CD14-positive monocyte (primary cell): ENCODE data around the gene LRRC4C. TPM values are rescaled to one million over a fixed set of nuclear protein-coding genes. Genes with fewer than 3 reads are reported as not detected.

Experiments
- DNase-seq, 3 donors: peaks; one replicate each; pipeline ENCODE4 v3.0.0-alpha.2; 2011 to 2022
- H2AFZ ChIP-seq: 2 replicates; pipeline ENCODE4 v1.6.0; 2012; ENCODE audit warnings: mild to moderate bottlenecking, low read depth, low read length, inconsistent platforms; ENCODE audit not compliant: insufficient read depth, poor library complexity, severe bottlenecking
- H3K27ac ChIP-seq, 2 donors: 1 replicate in 1 of 2; 2 replicates in 1 of 2; pipeline ENCODE4 v1.5.1; 2012 to 2013; ENCODE audit warnings: low read length in 2 of 2, control low read depth in 1 of 2, inconsistent platforms in 1 of 2, low read depth in 1 of 2, mild to moderate bottlenecking in 1 of 2
- H3K27me3 ChIP-seq, 2 donors: one replicate each; pipeline versions ENCODE4 v1.6.0 to v1.6.1; 2011 to 2013; ENCODE audit warnings: low read length in 2 of 2; ENCODE audit not compliant: control insufficient read depth in 2 of 2, insufficient read depth in 2 of 2
- H3K36me3 ChIP-seq, 2 donors: replicated peaks in 1 of 2; 1 replicate in 1 of 2; 2 replicates in 1 of 2; pipeline versions ENCODE4 v1.5.1 to v1.6.1; 2012 to 2013; ENCODE audit warnings: low read length in 2 of 2, control low read depth in 1 of 2, inconsistent platforms in 1 of 2, mild to moderate bottlenecking in 1 of 2; ENCODE audit not compliant: insufficient read depth in 2 of 2, control insufficient read depth in 1 of 2
- H3K4me1 ChIP-seq, 2 donors: 1 replicate in 1 of 2; 2 replicates in 1 of 2; pipeline versions ENCODE4 v1.5.1 to v1.6.1; 2012 to 2013; ENCODE audit warnings: low read length in 2 of 2, control low read depth in 1 of 2, inconsistent platforms in 1 of 2, mild to moderate bottlenecking in 1 of 2, moderate library complexity in 1 of 2; ENCODE audit not compliant: insufficient read depth in 2 of 2, control insufficient read depth in 1 of 2
- H3K4me2 ChIP-seq: replicated peaks from 2 replicates; pipeline ENCODE3; 2012; ENCODE audit warnings: low read length, moderate library complexity, mild to moderate bottlenecking; ENCODE audit not compliant: poor library complexity, severe bottlenecking; ENCODE audit errors: extremely low read depth
- H3K4me3 ChIP-seq, 3 experiments: fragments of 200-600 bp in 1 of 3; sonication (generic) in 1 of 3; replicated peaks in 1 of 3; 1 replicate in 2 of 3; 2 replicates in 1 of 3; pipeline ENCODE4 v1.5.1; 2011 to 2013; ENCODE audit warnings: low read length in 3 of 3, mild to moderate bottlenecking in 3 of 3, control low read depth in 2 of 3, low read depth in 2 of 3, inconsistent platforms in 1 of 3, moderate library complexity in 1 of 3
- H3K79me2 ChIP-seq: 2 replicates; pipeline ENCODE4 v1.6.0; 2012; ENCODE audit warnings: mild to moderate bottlenecking, control low read depth, inconsistent platforms, low read length, moderate library complexity; ENCODE audit not compliant: insufficient read depth
- H3K9ac ChIP-seq: 2 replicates; pipeline ENCODE4 v1.6.0; 2017; ENCODE audit warnings: low read length, mild to moderate bottlenecking; ENCODE audit not compliant: insufficient read depth, poor library complexity, severe bottlenecking
- H3K9me3 ChIP-seq, 2 donors: replicated peaks in 1 of 2; 1 replicate in 1 of 2; 2 replicates in 1 of 2; pipeline versions ENCODE4 v1.5.1 to v1.6.1; 2012 to 2013; ENCODE audit warnings: low read length in 2 of 2, control low read depth in 1 of 2; ENCODE audit not compliant: control insufficient read depth in 1 of 2, insufficient read depth in 1 of 2
- H4K20me1 ChIP-seq: 2 replicates; pipeline ENCODE4 v1.6.0; 2012; ENCODE audit warnings: mild to moderate bottlenecking, low read length, control low read depth, moderate library complexity; ENCODE audit not compliant: insufficient read depth
- H3K27ac Mint-ChIP-seq, 7 donors: one replicate each; pipeline ENCODE4 v1.8.0; 2020; ENCODE audit warnings: mild to moderate bottlenecking in 7 of 7, mixed read lengths in 7 of 7, moderate library complexity in 6 of 7, inconsistent platforms in 2 of 7
- H3K27me3 Mint-ChIP-seq, 3 donors: one replicate each; pipeline ENCODE4 v1.8.0; 2021 to 2022; ENCODE audit warnings: low read depth in 3 of 3, mild to moderate bottlenecking in 3 of 3, mixed read lengths in 3 of 3, moderate library complexity in 3 of 3, inconsistent platforms in 1 of 3
- H3K36me3 Mint-ChIP-seq, 2 donors: one replicate each; pipeline ENCODE4 v1.8.0; 2020; ENCODE audit warnings: mixed read lengths in 2 of 2, inconsistent platforms in 1 of 2, mild to moderate bottlenecking in 1 of 2
- H3K4me1 Mint-ChIP-seq: one replicate; pipeline ENCODE4 v1.8.0; 2020; ENCODE audit warnings: mild to moderate bottlenecking, mixed read lengths
- H3K4me3 Mint-ChIP-seq, 2 donors: one replicate each; pipeline ENCODE4 v1.8.0; 2020; ENCODE audit warnings: mild to moderate bottlenecking in 2 of 2, mixed read lengths in 2 of 2, moderate library complexity in 1 of 2
- H3K9me3 Mint-ChIP-seq, 7 donors: one replicate each; pipeline ENCODE4 v1.8.0; 2020 to 2022; ENCODE audit warnings: mixed read lengths in 7 of 7, mild to moderate bottlenecking in 6 of 7, moderate library complexity in 6 of 7, inconsistent platforms in 2 of 7
- CTCF ChIP-seq: fragments of 200-600 bp; IDR thresholded peaks from one replicate; pipeline ENCODE4 v1.8.0; 2022; ENCODE audit warnings: antibody characterized with exemption, mild to moderate bottlenecking
- WGBS: methylation state at CpG from one replicate; pipeline ENCODE4 v1.1.5; 2013; ENCODE audit warnings: missing lambda C conversion rate; ENCODE audit not compliant: insufficient coverage; 5-methylcytosine and 5-hydroxymethylcytosine counted together
- intact Hi-C, 2 donors: fragments of 100-400 bp; cut with micrococcal nuclease; formaldehyde crosslinking; loops; one replicate each; pipeline versions ENCODE4 v1.15.0 to v1.15.1; 2023
- polyA plus RNA-seq, 3 donors: library from polyadenylated mRNA; depleted of rRNA in 1 of 3; unstranded in 2 of 3; stranded (reverse) in 1 of 3; fragments of 300-500 nt in 2 of 3; fragments of >200 nt in 1 of 3; fragmentation: Illumina TruSeq in 2 of 3; gene quantifications; 1 replicate in 2 of 3; 2 replicates in 1 of 3; pipeline ENCODE4 v1.2.3, GENCODE V29; 2012 to 2021

LRRC4C gene
- polyA plus RNA-seq, 3 donors: not detected

- no peak overlapping the region for H3K27ac ChIP-seq
- no peak overlapping the region for H3K4me3 ChIP-seq
- no peaks in the 10 kb centered on the region for H3K27me3 ChIP-seq
- H3K36me3 ChIP-seq: no peaks in the 10 kb centered on the region
- Mint-ChIP-seq H3K36me3 (no peaks in the 10 kb centered on the region), H3K9me3 (peaks cover 0 to 15% (median 3%) of the 10 kb centered on the region in 7 donors), H3K27ac (no peak overlapping the region), H3K4me3 (no peak overlapping the region), H3K27me3 (peaks cover 0 to under 1% (median 0%) of the 10 kb centered on the region in 3 donors), H3K4me1 (no peaks in the 10 kb centered on the region)
- intact Hi-C loops: no loop called here
- no peaks in the 10 kb centered on the region for H3K4me1 ChIP-seq
- H3K4me2 ChIP-seq: no peak overlapping the region
- H3K9ac ChIP-seq: no peak overlapping the region
- peaks cover 7 to 14% of the 10 kb centered on the region in 2 donors for H3K9me3 ChIP-seq
- no peaks in the 10 kb centered on the region for H4K20me1 ChIP-seq
- no peak for TF ChIP-seq CTCF
- no peak for DNase-seq
- WGBS: no CpG with 5 or more reads among the region's 2 CpGs
- no peaks in the 10 kb centered on the region for H3K79me2 ChIP-seq
- no peak overlapping the region for H2AFZ ChIP-seq
Observed at GRCh38 chr11:40434926-40435325, 1024.5 kb downstream of the LRRC4C start.

- Mint-ChIP-seq H3K4me1 (no peaks in the 10 kb centered on the region), H3K27me3 (peaks cover 0 to 2% (median 0%) of the 10 kb centered on the region in 3 donors), H3K9me3 (peaks cover 0 to 7% (median 1%) of the 10 kb centered on the region in 7 donors), H3K4me3 (no peak overlapping the region), H3K27ac (no peak overlapping the region), H3K36me3 (no peaks in the 10 kb centered on the region)
- Histone ChIP-seq H4K20me1 (no peaks in the 10 kb centered on the region), H3K4me1 (no peaks in the 10 kb centered on the region), H3K9ac (no peak overlapping the region), H3K27ac (no peak overlapping the region), H2AFZ (no peak overlapping the region), H3K9me3 (peaks cover 0 to 5% of the 10 kb centered on the region in 2 donors), H3K4me2 (no peak overlapping the region), H3K27me3 (no peaks in the 10 kb centered on the region), H3K79me2 (no peaks in the 10 kb centered on the region), H3K4me3 (no peak overlapping the region), H3K36me3 (no peaks in the 10 kb centered on the region)
- DNase-seq: no peak
- intact Hi-C loops: no loop called here
- WGBS: 100% methylated on average over 1 of the region's 2 CpGs
- TF ChIP-seq CTCF: no peak
Observed at GRCh38 chr11:40432358-40432757, 1027.1 kb downstream of the LRRC4C start.
